Left hindlimb (tissue), 1 donor: ENCODE measurements around the gene FZD10.

Source experiments
- DNase-seq: peaks from one replicate; pipeline ENCODE4 v3.0.0-alpha.2; 2018

The FZD10 gene

GRCh38 chr12:130155416-130156073 lies 6.7 kb upstream of the FZD10 start:
- no peak for DNase-seq

- no peak for DNase-seq
Measured at GRCh38 chr12:130156652-130157275, 5.5 kb upstream of the FZD10 start.

- no peak for DNase-seq
Measured at GRCh38 chr12:130157998-130158753, 4.1 kb upstream of the FZD10 start.

- DNase-seq = no peak
Measured at GRCh38 chr12:130158754-130159059, 3.6 kb upstream of the FZD10 start.

- no peak for DNase-seq
Measured at GRCh38 chr12:130160306-130160705, 2.0 kb upstream of the FZD10 start.

- DNase-seq = no peak
Measured at GRCh38 chr12:130160711-130161231, 1.5 kb upstream of the FZD10 start.

GRCh38 chr12:130161261-130162243 lies 712 bp upstream of the FZD10 start:
- DNase-seq = peak; percentile 68

GRCh38 chr12:130162745-130163460 lies 639 bp downstream of the FZD10 start:
- no peak for DNase-seq

GRCh38 chr12:130163461-130164215 lies 1.4 kb downstream of the FZD10 start:
- no peak for DNase-seq

GRCh38 chr12:130164216-130164542 lies 1.9 kb downstream of the FZD10 start:
- DNase-seq = no peak

GRCh38 chr12:130164936-130165335 lies 2.7 kb downstream of the FZD10 start:
- no peak for DNase-seq

GRCh38 chr12:130166306-130166705 lies 4.0 kb downstream of the FZD10 start:
- no peak for DNase-seq

- DNase-seq = no peak
Measured at GRCh38 chr12:130167537-130167936, 5.3 kb downstream of the FZD10 start.

- no peak for DNase-seq
Measured at GRCh38 chr12:130169256-130169655, 7.0 kb downstream of the FZD10 start.

- DNase-seq = no peak
Measured at GRCh38 chr12:130169924-130170323, 7.7 kb downstream of the FZD10 start.

GRCh38 chr12:130170611-130171010 lies 8.3 kb downstream of the FZD10 start:
- no peak for DNase-seq

- no peak for DNase-seq
Measured at GRCh38 chr12:130177635-130178242, 15.5 kb downstream of the FZD10 start.

- DNase-seq = no peak
Measured at GRCh38 chr12:130178282-130178681, 16.0 kb downstream of the FZD10 start.

- DNase-seq = no peak
Measured at GRCh38 chr12:130179191-130179590, 16.9 kb downstream of the FZD10 start.

GRCh38 chr12:130179621-130180020 lies 17.4 kb downstream of the FZD10 start:
- no peak for DNase-seq

GRCh38 chr12:130181211-130181610 lies 18.9 kb downstream of the FZD10 start:
- DNase-seq = no peak
